Sigmoid colon (tissue), 7 donors: ENCODE results near the gene SF3B6. TPM values are rescaled to one million over a fixed set of nuclear protein-coding genes. Genes with fewer than 3 reads are reported as not detected.

Source experiments
- DNase-seq: peaks from one replicate; pipeline ENCODE4 v3.0.0-alpha.2; 2019
- H3K27ac ChIP-seq, 4 donors: fragments of 200-600 bp; sonication (generic); one replicate each; pipeline ENCODE4 v1.5.1; 2016 to 2019; ENCODE audit warnings: mild to moderate bottlenecking in 1 of 4
- H3K27me3 ChIP-seq, 3 donors: fragments of 200-600 bp; sonication (generic); one replicate each; pipeline ENCODE4 v1.5.1; 2019; ENCODE audit warnings: mild to moderate bottlenecking in 1 of 3
- H3K36me3 ChIP-seq, 4 donors: fragments of 200-600 bp; sonication (generic); one replicate each; pipeline ENCODE4 v1.5.1; 2016 to 2019
- H3K4me1 ChIP-seq, 4 donors: fragments of 200-600 bp; sonication (generic); one replicate each; pipeline ENCODE4 v1.5.1; 2017 to 2019
- H3K4me3 ChIP-seq, 4 donors: fragments of 200-600 bp; sonication (generic); one replicate each; pipeline ENCODE4 v1.5.1; 2017 to 2019; ENCODE audit warnings: mild to moderate bottlenecking in 2 of 4, moderate library complexity in 1 of 4
- H3K9me3 ChIP-seq, 4 donors: fragments of 200-600 bp in 3 of 4; sonication (generic) in 3 of 4; one replicate each; pipeline versions ENCODE4 v1.5.1 to v1.6.1; 2013 to 2019
- EP300 ChIP-seq, 4 donors: sonication (generic); formaldehyde crosslinking; IDR thresholded peaks; one replicate each; pipeline ENCODE4 v1.6.1; 2017; ENCODE audit warnings: antibody characterized with exemption in 4 of 4
- POLR2A ChIP-seq, 2 donors: fragments of 450-650 bp; IDR thresholded peaks; one replicate each; pipeline ENCODE4 v1.6.1; 2016; ENCODE audit warnings: antibody characterized with exemption in 2 of 2, mild to moderate bottlenecking in 2 of 2, moderate library complexity in 2 of 2
- POLR2AphosphoS5 ChIP-seq, 4 donors: sonication (generic); formaldehyde crosslinking; IDR thresholded peaks; one replicate each; pipeline ENCODE4 v1.6.1; 2017; ENCODE audit warnings: antibody characterized with exemption in 4 of 4
- WGBS, 2 donors: extraction: QIAGEN DNeasy Blood & Tissue Kit; methylation state at CpG; one replicate each; pipeline ENCODE4 v1.1.7; 2013; 5-methylcytosine and 5-hydroxymethylcytosine counted together
- intact Hi-C: fragments of 100-400 bp; cut with DNase I; formaldehyde crosslinking; loops from one replicate; pipeline ENCODE4 v1.15.1; 2023
- polyA plus RNA-seq, 3 donors: library from polyadenylated mRNA; stranded (reverse); fragments of 200-250 nt; gene quantifications; one replicate each; pipeline ENCODE4 v1.2.3, GENCODE V29; 2013
- total RNA-seq, 4 donors: library from RNA; depleted of rRNA; stranded (reverse); fragments of >200 nt; gene quantifications; one replicate each; pipeline ENCODE4 v1.1.0, GENCODE V29; 2016
- TF ChIP-seq, protein P1 (sequence below), 4 experiments: fragments of 450-650 bp in 3 of 4; fragments of 200-600 bp in 1 of 4; IDR thresholded peaks; one replicate each; pipeline ENCODE4 v1.5.1; 2016 to 2019; ENCODE audit warnings: antibody characterized with exemption in 4 of 4, mild to moderate bottlenecking in 3 of 4, moderate library complexity in 2 of 4
- donor health status: healthy with polysubstance abuse.
- donor health status: Bipolar disorder and iron deficiency.
- donor health status: healthy.

SF3B6 gene
- total and polyA plus RNA-seq, 7 donors: 95.6 to 255 (median 140) TPM

DNA sequence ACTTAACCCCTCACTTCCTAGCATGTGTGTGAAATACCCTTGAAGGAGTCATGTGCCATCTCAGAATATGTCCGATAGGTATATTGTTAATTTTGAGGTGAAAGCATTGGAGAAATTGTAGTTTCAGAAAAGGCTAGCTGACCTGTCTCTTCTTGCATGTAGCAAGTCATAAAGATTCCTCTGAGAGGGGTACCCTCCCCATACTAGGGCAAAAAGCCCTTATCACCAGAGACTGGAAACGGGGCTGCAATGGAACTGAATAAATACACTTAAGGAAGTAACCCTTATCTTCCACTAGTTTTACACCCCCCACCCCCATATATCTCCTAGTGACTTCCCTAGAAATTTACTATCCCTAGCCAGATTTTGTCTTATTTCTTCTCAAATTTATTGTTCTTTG lies 1.8 kb upstream of the SF3B6 start:
- no peaks in the 10 kb centered on the region for H3K27me3 ChIP-seq
- H3K27ac ChIP-seq: peak overlapping the region; percentile 91 to 96 (median 92)
- 23 to 54% methylated on average over 2 of the region's 2 CpGs for WGBS, 2 donors
- intact Hi-C loops: loop anchor here (2.0 to 5.0 kb wide), 5 partner anchors 31 to 414 kb away; partner anchors contain the start of genes ATAD2B, FAM228B, NCOA1 and PFN4
- peaks cover 0 to 23% (median 20%) of the 10 kb centered on the region in 4 donors for H3K4me1 ChIP-seq
- H3K9me3 ChIP-seq: no peaks in the 10 kb centered on the region
- H3K36me3 ChIP-seq: peaks cover 0 to 48% (median 8%) of the 10 kb centered on the region in 4 donors
- TF ChIP-seq POLR2AphosphoS5 (IDR thresholded peaks at IDR 0.05): no peak
- no peak for TF ChIP-seq POLR2A (IDR thresholded peaks at IDR 0.05)
- TF ChIP-seq EP300 (IDR thresholded peaks at IDR 0.05): no peak
- TF ChIP-seq, protein P1, sequence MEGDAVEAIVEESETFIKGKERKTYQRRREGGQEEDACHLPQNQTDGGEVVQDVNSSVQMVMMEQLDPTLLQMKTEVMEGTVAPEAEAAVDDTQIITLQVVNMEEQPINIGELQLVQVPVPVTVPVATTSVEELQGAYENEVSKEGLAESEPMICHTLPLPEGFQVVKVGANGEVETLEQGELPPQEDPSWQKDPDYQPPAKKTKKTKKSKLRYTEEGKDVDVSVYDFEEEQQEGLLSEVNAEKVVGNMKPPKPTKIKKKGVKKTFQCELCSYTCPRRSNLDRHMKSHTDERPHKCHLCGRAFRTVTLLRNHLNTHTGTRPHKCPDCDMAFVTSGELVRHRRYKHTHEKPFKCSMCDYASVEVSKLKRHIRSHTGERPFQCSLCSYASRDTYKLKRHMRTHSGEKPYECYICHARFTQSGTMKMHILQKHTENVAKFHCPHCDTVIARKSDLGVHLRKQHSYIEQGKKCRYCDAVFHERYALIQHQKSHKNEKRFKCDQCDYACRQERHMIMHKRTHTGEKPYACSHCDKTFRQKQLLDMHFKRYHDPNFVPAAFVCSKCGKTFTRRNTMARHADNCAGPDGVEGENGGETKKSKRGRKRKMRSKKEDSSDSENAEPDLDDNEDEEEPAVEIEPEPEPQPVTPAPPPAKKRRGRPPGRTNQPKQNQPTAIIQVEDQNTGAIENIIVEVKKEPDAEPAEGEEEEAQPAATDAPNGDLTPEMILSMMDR (IDR thresholded peaks at IDR 0.05): no peak
- peak overlapping the region in 3 of 4 donors; percentile 52 to 88 (median 69) for H3K4me3 ChIP-seq
- no peak for DNase-seq

DNA sequence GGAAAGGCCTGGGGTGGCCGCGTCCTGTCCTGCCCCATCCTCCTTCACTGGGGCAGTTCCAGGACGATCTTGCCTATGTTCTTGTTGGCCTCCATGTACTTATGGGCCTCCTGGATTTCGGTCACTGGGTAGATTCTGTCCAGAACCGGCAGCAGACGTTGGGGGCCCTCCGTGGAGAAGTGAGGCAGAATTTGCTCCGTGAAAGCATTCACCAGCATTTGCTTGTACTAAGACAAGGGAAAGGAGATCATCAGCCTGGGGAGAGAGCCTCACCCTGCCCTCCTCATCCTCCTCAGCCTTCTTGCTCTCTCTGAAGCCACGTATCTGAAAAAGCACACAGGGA lies 1.4 kb upstream of the SF3B6 start:
- H3K9me3 ChIP-seq: no peaks in the 10 kb centered on the region
- H3K27ac ChIP-seq: peak overlapping the region; percentile 91 to 96 (median 92)
- 5 to 13% methylated on average over 9 of the region's 9 CpGs for WGBS, 2 donors
- intact Hi-C loops: loop anchor here (2.0 to 5.0 kb wide), 5 partner anchors 31 to 415 kb away; partner anchors contain the start of genes ATAD2B, FAM228B, NCOA1 and PFN4
- no peaks in the 10 kb centered on the region for H3K27me3 ChIP-seq
- peak overlapping the region; percentile 52 to 88 (median 66) for H3K4me3 ChIP-seq
- H3K36me3 ChIP-seq: peaks cover 0 to 48% (median 8%) of the 10 kb centered on the region in 4 donors
- no peak for DNase-seq
- H3K4me1 ChIP-seq: peaks cover 0 to 22% (median 20%) of the 10 kb centered on the region in 4 donors
- TF ChIP-seq, protein P1 (IDR thresholded peaks at IDR 0.05): no peak
- TF ChIP-seq POLR2A (IDR thresholded peaks at IDR 0.05): no peak
- TF ChIP-seq EP300 (IDR thresholded peaks at IDR 0.05): no peak
- TF ChIP-seq POLR2AphosphoS5 (IDR thresholded peaks at IDR 0.05): no peak

DNA sequence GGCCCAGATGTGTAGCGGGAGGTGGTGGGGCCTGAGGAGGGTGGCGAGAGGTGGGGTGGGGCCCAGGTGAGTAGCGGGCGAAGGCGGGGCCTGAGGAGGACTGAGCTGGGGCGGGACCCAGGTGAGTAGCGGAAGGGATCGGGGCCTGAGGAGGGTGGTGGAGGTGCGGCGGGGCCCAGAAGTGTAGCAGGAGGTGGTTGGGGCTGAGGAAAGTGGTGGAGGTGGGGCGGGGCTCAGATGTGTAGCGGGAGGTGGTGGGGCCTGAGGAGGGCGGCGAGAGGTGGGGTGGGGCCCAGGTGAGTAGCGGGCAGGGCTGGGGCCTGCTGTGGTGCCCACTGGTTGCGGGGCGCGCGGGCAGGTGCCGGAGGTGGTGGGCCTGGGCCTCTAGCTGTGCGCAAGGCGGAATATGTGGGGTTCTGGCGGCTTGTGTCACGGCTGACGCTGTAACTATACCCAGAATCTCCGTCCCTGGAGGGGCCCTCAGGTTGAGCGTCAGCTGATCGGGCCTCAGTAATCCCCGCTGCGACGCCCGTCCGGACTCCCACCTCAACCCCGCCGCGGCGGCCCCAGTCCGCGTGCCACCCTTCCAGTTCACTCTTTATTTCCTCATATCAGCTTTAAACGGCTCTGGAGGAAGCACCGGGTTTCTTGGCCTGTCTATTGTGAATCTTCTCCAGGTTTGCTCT lies 866 bp upstream of the SF3B6 start:
- DNase-seq: no peak
- Histone ChIP-seq H3K9me3 (no peaks in the 10 kb centered on the region), H3K36me3 (peaks cover 0 to 48% (median 6%) of the 10 kb centered on the region in 4 donors), H3K27me3 (no peaks in the 10 kb centered on the region), H3K27ac (peak overlapping the region; percentile 91 to 96 (median 92)), H3K4me1 (peaks cover 0 to 22% (median 20%) of the 10 kb centered on the region in 4 donors), H3K4me3 (peak overlapping the region; percentile 52 to 88 (median 66))
- 0 to 1% methylated on average over 41 of the region's 41 CpGs for WGBS, 2 donors
- intact Hi-C loops: loop anchor here (2.0 to 5.0 kb wide), 5 partner anchors 30 to 415 kb away; partner anchors contain the start of genes ATAD2B, FAM228B, NCOA1 and PFN4
- TF ChIP-seq POLR2A (IDR thresholded peaks at IDR 0.05) (peak in 1 of 2 donors; percentile 41), POLR2AphosphoS5 (IDR thresholded peaks at IDR 0.05) (peak in 1 of 4 donors; percentile 10), EP300 (IDR thresholded peaks at IDR 0.05) (no peak)
- TF ChIP-seq, protein P1 (IDR thresholded peaks at IDR 0.05): no peak

DNA sequence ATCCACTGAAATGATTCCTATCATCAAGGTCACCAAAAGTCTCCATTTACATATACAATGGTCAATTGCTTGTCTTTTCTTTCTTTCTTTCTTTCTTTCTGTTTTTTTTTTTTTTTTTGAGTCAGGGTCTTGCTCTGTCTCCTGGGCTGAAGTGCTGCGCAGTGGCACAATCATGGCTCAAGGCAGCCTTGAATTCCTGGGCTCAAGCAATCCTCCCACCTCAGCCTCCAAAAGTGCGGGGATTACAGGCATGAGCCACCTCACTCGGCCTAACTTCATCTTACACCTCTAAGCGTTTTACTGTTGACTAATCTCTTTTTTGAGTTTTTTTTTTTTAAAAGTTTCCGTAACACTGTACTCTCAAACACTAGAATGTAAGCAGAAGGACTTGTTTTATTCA lies 867 bp downstream of the SF3B6 start:
- H3K27ac ChIP-seq: peak overlapping the region; percentile 91 to 96 (median 92)
- 66 to 68% methylated on average over 5 of the region's 5 CpGs for WGBS, 2 donors
- peak overlapping the region in 3 of 4 donors; percentile 52 to 88 (median 69) for H3K4me3 ChIP-seq
- H3K4me1 ChIP-seq: peaks cover 0 to 22% (median 20%) of the 10 kb centered on the region in 4 donors
- intact Hi-C loops: loop anchor here (5.0 kb wide), 1 partner anchor 417 kb away; the partner anchor contains the start of gene NCOA1
- no peak for TF ChIP-seq POLR2AphosphoS5 (IDR thresholded peaks at IDR 0.05)
- TF ChIP-seq POLR2A (IDR thresholded peaks at IDR 0.05): no peak
- TF ChIP-seq, protein P1 (IDR thresholded peaks at IDR 0.05): no peak
- no peak for TF ChIP-seq EP300 (IDR thresholded peaks at IDR 0.05)
- no peaks in the 10 kb centered on the region for H3K27me3 ChIP-seq
- H3K36me3 ChIP-seq: peaks cover 0 to 48% (median 6%) of the 10 kb centered on the region in 4 donors
- H3K9me3 ChIP-seq: no peaks in the 10 kb centered on the region
- DNase-seq: no peak
